ENCODE results near the gene OLR1.

Gene OLR1

DNA sequence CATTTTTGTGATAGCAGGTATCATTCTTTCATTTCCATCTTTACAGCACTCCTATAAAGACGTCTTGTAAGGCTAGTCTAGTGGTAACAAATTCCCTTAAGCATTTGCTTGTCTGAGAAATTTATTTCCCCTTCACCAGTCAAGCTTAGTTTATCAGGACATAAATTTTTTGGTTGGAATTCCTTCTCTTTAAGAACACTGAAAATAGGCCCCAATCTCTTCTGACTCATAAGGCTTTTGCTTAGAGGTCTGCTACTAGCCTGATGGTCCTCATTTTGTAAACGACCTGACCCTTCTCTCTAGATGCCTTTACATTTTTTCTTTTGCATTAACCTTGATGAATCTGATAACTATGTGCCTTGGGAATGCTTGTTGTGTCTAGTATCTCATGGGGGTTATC is 20.3 kb downstream of the OLR1 start:
- DNase-seq = no peak

- DNase-seq = no peak
Observed at GRCh38 chr12:10147714-10148403, 24.1 kb downstream of the OLR1 start.

- no peak for DNase-seq
Observed at GRCh38 chr12:10142976-10143589, 28.8 kb downstream of the OLR1 start.

DNA sequence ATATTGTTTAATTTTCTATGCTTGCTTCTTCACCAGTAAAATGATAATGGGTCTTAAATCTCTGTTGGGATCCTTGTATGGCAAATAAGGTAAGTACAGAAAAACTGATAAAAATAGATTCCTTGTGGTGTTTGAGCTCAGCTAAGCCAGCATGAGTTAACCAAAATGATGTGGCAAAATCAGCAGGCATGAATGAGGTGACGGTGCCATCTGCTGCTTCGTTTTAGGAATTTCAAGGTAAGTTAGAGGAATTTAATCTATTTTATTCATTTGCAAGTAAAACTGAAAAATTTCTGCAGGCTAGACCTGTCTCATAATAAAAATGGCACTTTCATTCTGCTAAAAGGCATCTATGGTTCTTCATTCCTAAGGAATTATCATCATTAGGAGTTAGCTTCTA is 31.9 kb downstream of the OLR1 start:
- DNase-seq = no peak

DNA sequence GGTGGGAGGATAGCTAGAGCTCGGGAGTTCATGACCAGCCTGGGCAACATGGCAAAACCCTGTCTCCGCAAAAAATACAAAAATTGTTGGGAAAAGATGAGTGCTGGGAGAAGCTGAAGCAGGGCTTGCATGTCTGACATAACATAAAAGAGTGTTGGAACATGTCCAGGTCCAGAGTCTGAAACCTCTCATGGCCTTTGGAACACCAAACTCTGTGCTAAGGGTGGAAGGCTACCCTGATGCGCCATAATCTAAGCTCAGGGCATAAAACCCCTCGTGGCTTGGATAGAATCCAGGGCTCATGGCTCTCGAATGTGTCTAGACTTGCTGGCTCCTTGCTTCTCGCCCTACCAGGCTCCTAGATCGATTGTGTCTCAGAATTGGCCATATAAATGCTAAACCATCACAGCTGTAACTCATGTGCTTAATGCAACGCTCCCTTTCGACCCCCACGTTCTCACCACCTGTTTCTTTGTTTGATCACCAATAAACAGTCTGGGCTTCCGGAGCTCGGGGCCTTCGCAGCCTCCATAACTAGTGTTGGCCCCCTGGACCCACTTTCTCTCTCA is 35.2 kb downstream of the OLR1 start:
- no peak for DNase-seq

- no peak for DNase-seq
Observed at GRCh38 chr12:10135126-10135525, 36.8 kb downstream of the OLR1 start.

- no peak for DNase-seq
Observed at GRCh38 chr12:10132850-10133370, 39.0 kb downstream of the OLR1 start.

DNA sequence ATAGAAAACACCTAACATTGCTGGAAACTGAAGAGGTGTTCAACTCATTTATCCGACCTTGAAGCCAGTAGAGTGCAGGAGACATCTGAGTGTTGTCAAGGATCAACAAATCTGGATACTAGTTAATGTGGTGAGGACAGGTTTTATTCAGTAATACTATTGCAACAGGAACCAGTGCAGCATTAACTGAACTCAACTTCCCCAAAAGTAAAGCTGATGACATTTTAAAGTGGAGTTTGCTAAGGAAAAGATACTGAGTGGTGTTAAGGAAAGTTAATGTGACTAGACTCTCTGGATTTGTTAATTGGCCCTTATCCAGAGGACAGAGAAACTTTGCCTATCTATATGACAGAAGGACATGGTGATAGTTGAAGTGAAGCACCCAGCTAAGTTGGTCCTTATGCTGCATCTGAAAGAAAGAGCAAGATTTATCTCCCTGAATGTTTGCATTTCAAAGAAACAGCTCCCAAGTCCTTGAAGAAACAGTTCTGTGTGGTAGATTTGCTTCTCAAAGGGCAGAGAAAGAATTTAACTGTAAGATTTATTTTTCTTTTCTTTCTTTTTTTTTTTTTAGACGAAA is 40.7 kb downstream of the OLR1 start:
- no peak for DNase-seq

GRCh38 chr12:10130042-10130441 is 41.9 kb downstream of the OLR1 start, which contains the start of gene CLEC7A:
TSS of gene CLEC7A (minus strand) at chr12:10130199. CDS start at chr12:10130082, 117 bp downstream.
- DNase-seq = no peak

DNA sequence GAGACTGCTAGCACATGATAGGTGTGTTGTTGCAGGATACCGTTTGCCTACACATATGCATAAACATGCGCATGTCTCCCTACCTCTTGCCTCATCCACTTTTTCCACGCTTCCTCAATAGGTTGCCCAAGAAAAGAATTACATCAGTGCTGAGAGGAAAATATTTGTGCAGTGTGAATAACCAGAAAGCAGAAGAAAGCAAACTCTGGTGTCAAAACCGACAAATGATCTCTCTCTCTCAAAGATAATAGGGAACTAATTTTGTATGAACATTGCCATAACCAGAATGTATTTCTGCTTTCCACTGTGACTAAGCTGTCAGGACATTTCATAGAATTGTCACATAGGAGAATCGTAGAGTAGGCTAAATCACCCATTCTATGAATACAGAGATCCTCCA is 43.2 kb downstream of the OLR1 start:
- no peak for DNase-seq

- DNase-seq = no peak
Observed at GRCh38 chr12:10126413-10126812, 45.5 kb downstream of the OLR1 start.

DNA sequence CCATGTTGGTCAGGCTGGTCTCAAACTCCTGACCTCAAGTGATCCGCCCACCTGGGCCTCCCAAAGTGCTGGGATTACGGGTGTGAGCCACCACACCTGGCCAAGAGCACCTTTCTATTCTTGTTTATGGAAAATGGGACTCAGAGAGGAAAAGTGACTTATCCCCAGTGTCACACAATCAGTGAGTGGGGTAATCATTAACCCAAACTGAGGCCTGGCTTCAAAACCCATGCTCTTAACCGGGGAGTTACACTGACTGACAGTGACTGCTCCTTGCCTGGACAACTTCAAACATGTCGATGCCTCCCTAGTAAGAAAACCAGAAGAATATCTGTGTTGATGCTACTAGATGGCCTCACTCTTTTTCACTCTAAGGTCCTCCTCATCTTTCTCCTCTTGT is 49.2 kb downstream of the OLR1 start:
- DNase-seq = no peak

DNA sequence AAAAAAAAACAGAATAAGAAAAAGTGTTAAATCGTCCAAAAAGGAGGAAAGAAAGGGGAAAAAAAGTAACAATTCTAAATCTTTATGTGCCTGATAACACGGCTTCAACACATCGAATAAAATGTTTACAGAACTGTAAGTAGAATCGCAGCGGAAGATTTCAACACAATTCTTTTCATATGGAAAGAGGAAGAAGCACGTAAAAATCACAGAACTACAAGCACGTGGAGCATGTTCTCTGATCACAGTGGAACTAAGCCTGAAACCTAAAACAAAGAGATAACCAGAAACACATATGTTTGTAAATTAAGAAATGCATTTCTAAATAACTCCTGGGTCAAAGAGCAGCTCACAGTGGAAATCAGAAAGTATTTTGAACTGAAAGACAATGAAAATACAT is 50.7 kb downstream of the OLR1 start:
- no peak for DNase-seq

GRCh38 chr12:10119066-10119465 is 52.9 kb downstream of the OLR1 start:
- DNase-seq = no peak

GRCh38 chr12:10115890-10116289 is 56.0 kb downstream of the OLR1 start:
- no peak for DNase-seq

DNA sequence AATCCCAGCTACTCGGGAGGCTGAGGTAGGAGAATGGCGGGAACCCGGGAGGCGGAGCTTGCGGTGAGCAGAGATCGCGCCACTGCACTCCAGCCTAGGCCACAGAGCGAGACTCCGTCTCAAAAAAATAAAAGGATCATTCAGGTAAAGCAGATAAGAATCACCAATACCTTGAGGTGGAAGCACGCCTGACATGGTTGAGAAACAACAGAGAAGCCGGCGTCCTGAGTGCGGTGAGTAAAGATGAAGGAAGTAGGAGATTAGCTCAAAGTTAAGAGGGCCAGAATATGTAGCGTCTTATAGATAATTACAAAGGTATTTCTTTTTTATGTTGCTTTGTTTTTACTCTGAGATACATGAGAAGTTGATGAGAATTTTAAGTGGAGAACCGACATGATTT is 56.6 kb downstream of the OLR1 start:
- no peak for DNase-seq

DNA sequence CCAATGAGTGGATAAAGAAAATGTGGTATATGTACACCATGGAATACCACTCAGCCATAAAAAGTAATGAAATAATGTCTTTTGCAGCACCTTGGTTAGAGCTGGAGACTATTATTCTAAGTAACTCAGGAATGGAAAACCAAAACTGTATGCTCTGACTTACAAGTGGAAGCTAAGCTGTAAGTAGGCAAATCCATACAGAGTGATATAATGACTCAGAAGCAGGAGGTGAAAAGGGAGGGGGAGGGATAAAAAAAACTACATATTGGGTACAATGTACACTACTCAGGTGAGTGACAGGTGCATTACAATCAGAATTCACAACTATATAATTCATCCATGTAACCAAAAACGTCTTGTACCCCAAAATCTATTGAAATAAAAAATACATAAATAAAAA is 58.0 kb downstream of the OLR1 start:
- no peak for DNase-seq

DNA sequence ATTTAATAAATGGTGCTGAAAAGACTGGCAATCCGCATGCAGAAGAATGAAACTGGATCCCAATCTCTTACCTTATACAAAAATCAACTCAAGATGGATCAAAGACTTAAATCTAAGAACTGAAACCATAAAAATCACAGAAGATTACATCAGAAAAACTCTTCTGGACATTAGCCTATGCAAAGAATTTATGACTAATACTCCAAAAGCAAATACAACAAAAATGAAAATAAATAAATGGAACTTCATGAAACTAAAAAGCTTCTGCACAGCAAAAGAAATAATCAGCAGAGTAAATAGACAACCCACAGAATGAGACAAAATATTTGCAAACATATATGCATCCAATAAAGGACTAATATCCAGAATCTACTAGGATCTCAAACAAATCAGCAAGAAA is 58.9 kb downstream of the OLR1 start:
- DNase-seq = no peak

- DNase-seq = no peak
Observed at GRCh38 chr12:10111451-10111850, 60.5 kb downstream of the OLR1 start.

- no peak for DNase-seq
Observed at GRCh38 chr12:10110256-10110844, 61.6 kb downstream of the OLR1 start.

All from 8988T (cell line).